ENCODE data around the gene RAB22A. TPM values are rescaled to one million over a fixed set of nuclear protein-coding genes. Genes with fewer than 3 reads are reported as not detected.

Gene RAB22A
- total and polyA plus RNA-seq, 9 of the 15 experiments (the other 6 are each of a cell fraction or from before 2014, with no cell fraction given), result 1.1 to 8.0 (median 6.7) TPM

DNA sequence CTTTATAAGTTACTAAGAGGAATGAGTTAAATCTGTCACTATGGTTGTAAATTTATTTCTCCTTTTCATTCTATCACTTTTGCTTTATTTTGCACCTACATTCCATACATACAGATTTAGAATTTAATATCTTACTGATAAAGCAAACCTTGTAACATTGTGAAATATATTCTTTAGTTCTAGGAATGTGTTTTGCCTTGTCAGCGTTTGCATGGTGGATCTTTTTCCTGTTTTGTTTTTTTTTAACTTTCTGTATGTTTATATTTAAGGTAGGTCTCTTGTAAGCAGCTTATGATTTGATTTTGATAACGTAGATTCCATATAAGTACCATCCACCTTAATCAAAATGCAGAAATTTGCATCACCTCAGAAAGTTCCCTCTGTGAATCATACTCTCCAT, 16.4 kb downstream of the RAB22A start (continued):
- TF ChIP-seq ZNF407 (IDR thresholded peaks at IDR 0.05; ENCODE audit: low read depth) (no peak), C11orf30 (IDR thresholded peaks at IDR 0.05; ENCODE audit: low read depth) (peak; percentile 82), SMAD1 (IDR thresholded peaks at IDR 0.05; ENCODE audit: low read depth, low read length, partially characterized antibody) (no peak), MAFF (IDR thresholded peaks at IDR 0.05; ENCODE audit: low read length) (peak; percentile 73), RAD51 (IDR thresholded peaks at IDR 0.05; ENCODE audit: borderline replicate concordance, low read depth) (no peak), FIP1L1 (IDR thresholded peaks at IDR 0.05; ENCODE audit: low read depth, low read length, poor library complexity, severe bottlenecking) (no peak), ZNF354B (CRISPR knock-in tag; IDR thresholded peaks at IDR 0.05) (no peak)
- TF ChIP-seq, protein P1, sequence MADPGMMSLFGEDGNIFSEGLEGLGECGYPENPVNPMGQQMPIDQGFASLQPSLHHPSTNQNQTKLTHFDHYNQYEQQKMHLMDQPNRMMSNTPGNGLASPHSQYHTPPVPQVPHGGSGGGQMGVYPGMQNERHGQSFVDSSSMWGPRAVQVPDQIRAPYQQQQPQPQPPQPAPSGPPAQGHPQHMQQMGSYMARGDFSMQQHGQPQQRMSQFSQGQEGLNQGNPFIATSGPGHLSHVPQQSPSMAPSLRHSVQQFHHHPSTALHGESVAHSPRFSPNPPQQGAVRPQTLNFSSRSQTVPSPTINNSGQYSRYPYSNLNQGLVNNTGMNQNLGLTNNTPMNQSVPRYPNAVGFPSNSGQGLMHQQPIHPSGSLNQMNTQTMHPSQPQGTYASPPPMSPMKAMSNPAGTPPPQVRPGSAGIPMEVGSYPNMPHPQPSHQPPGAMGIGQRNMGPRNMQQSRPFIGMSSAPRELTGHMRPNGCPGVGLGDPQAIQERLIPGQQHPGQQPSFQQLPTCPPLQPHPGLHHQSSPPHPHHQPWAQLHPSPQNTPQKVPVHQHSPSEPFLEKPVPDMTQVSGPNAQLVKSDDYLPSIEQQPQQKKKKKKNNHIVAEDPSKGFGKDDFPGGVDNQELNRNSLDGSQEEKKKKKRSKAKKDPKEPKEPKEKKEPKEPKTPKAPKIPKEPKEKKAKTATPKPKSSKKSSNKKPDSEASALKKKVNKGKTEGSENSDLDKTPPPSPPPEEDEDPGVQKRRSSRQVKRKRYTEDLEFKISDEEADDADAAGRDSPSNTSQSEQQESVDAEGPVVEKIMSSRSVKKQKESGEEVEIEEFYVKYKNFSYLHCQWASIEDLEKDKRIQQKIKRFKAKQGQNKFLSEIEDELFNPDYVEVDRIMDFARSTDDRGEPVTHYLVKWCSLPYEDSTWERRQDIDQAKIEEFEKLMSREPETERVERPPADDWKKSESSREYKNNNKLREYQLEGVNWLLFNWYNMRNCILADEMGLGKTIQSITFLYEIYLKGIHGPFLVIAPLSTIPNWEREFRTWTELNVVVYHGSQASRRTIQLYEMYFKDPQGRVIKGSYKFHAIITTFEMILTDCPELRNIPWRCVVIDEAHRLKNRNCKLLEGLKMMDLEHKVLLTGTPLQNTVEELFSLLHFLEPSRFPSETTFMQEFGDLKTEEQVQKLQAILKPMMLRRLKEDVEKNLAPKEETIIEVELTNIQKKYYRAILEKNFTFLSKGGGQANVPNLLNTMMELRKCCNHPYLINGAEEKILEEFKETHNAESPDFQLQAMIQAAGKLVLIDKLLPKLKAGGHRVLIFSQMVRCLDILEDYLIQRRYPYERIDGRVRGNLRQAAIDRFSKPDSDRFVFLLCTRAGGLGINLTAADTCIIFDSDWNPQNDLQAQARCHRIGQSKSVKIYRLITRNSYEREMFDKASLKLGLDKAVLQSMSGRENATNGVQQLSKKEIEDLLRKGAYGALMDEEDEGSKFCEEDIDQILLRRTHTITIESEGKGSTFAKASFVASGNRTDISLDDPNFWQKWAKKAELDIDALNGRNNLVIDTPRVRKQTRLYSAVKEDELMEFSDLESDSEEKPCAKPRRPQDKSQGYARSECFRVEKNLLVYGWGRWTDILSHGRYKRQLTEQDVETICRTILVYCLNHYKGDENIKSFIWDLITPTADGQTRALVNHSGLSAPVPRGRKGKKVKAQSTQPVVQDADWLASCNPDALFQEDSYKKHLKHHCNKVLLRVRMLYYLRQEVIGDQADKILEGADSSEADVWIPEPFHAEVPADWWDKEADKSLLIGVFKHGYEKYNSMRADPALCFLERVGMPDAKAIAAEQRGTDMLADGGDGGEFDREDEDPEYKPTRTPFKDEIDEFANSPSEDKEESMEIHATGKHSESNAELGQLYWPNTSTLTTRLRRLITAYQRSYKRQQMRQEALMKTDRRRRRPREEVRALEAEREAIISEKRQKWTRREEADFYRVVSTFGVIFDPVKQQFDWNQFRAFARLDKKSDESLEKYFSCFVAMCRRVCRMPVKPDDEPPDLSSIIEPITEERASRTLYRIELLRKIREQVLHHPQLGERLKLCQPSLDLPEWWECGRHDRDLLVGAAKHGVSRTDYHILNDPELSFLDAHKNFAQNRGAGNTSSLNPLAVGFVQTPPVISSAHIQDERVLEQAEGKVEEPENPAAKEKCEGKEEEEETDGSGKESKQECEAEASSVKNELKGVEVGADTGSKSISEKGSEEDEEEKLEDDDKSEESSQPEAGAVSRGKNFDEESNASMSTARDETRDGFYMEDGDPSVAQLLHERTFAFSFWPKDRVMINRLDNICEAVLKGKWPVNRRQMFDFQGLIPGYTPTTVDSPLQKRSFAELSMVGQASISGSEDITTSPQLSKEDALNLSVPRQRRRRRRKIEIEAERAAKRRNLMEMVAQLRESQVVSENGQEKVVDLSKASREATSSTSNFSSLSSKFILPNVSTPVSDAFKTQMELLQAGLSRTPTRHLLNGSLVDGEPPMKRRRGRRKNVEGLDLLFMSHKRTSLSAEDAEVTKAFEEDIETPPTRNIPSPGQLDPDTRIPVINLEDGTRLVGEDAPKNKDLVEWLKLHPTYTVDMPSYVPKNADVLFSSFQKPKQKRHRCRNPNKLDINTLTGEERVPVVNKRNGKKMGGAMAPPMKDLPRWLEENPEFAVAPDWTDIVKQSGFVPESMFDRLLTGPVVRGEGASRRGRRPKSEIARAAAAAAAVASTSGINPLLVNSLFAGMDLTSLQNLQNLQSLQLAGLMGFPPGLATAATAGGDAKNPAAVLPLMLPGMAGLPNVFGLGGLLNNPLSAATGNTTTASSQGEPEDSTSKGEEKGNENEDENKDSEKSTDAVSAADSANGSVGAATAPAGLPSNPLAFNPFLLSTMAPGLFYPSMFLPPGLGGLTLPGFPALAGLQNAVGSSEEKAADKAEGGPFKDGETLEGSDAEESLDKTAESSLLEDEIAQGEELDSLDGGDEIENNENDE (IDR thresholded peaks at IDR 0.05; ENCODE audit: low read depth, low read length), result no peak
